Measurements from ENCODE around the gene HSPB8.

Gene HSPB8

GRCh38 chr12:119229837-119230236 lies 51.1 kb downstream of the HSPB8 start:
- no peak for TF ChIP-seq CTCF (IDR thresholded peaks at IDR 0.05; ENCODE audit: control extremely low read depth, extremely low read depth, low read depth, missing control alignments)
- no peak for DNase-seq (ENCODE audit: extremely low spot score)
- ChIA-PET CTCF (interaction anchor here (2.0 kb wide), 1 partner anchor 11 kb away, joined by 5 read pairs; no protein-coding TSS in a partner anchor), POLR2A (no interaction called here)

DNA sequence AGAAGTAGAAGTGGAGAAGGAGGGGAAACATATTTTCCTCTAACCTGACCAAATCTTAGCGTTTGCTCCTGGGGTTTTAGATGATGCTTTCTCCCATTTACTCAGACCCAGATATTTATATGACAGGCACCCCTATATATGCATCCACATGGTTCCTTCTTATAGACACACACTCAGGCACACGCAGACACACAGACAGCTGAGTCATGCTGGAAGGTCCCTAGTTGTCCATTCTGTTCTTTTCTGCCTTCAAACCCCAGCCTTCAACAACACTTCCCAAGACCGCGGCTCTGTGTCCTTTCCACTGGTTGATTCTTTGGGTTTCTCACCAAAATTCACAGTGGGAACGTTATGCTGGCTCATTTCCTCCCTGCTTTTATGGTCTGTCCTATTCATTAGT lies 52.1 kb downstream of the HSPB8 start:
- DNase-seq (ENCODE audit: extremely low spot score) = no peak
- POLR2A ChIA-PET = no interaction called here
- no peak for TF ChIP-seq CTCF (IDR thresholded peaks at IDR 0.05; ENCODE audit: control extremely low read depth, extremely low read depth, low read depth, missing control alignments)
- CTCF ChIA-PET = interaction anchor here (2.0 kb wide), 1 partner anchor 10 kb away, joined by 5 read pairs; no protein-coding TSS in a partner anchor

DNA sequence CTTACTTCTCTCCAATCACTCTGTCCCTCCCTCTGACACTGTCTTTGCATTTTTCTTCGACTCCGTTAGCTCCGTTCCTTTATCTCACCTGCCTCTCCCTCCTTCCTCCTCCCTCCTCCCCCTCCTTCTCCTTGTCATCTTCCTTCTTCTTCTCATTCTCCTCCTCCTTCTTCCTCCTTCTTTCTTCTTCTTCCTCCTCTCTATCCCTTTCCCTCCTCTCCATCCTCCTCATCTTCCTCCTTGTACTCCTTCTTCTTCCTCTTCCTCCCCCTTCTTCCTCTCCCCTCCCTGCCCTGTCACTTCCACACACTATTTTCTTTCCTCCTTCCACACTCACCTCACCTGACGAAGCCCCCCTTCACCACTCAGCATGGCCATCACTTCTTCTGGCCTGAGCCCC lies 53.0 kb downstream of the HSPB8 start:
- no peak for DNase-seq (ENCODE audit: extremely low spot score)
- POLR2A ChIA-PET = no interaction called here
- no peak for TF ChIP-seq CTCF (IDR thresholded peaks at IDR 0.05; ENCODE audit: control extremely low read depth, extremely low read depth, low read depth, missing control alignments)
- CTCF ChIA-PET = interaction anchor here (2.0 kb wide), 1 partner anchor 9 kb away, joined by 5 read pairs; no protein-coding TSS in a partner anchor

- TF ChIP-seq CTCF (IDR thresholded peaks at IDR 0.05; ENCODE audit: control extremely low read depth, extremely low read depth, low read depth, missing control alignments) = no peak
- DNase-seq (ENCODE audit: extremely low spot score) = no peak
- ChIA-PET POLR2A (no interaction called here), CTCF (no interaction called here)
Measured at GRCh38 chr12:119235197-119235751, 56.5 kb downstream of the HSPB8 start.

GRCh38 chr12:119236372-119236771 lies 57.6 kb downstream of the HSPB8 start:
- DNase-seq (ENCODE audit: extremely low spot score) = no peak
- no peak for TF ChIP-seq CTCF (IDR thresholded peaks at IDR 0.05; ENCODE audit: control extremely low read depth, extremely low read depth, low read depth, missing control alignments)
- ChIA-PET CTCF (interaction anchor here (1.2 kb wide), 1 partner anchor 22 kb away, joined by 4 read pairs; no protein-coding TSS in a partner anchor), POLR2A (no interaction called here)

DNA sequence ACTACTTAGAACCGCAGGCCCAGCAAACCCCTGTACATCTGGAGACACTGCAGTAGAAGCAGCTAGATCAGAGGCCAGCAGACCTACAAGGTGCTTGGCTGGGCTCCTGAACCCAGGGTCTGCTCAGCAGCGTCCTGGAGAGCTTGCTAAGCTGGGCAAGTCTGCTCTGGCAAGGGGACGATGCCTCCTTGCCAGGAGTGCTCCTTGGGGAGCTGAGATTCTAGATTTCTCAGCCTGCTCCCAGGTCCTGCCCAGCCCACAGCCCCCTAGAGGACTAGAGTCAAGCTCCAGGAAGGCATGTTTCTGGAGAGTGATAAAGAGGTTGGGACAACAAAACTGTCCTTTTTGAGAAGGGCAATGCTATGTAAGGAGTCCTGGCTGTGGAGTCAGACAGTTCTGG lies 60.3 kb downstream of the HSPB8 start:
- no peak for DNase-seq (ENCODE audit: extremely low spot score)
- ChIA-PET POLR2A (interaction anchor here (0.7 kb wide), 1 partner anchor 13 kb away, joined by 3 read pairs; no protein-coding TSS in a partner anchor), CTCF (no interaction called here)
- TF ChIP-seq CTCF (IDR thresholded peaks at IDR 0.05; ENCODE audit: control extremely low read depth, extremely low read depth, low read depth, missing control alignments) = no peak
